NOMO-1 treated with dmso at 0.1 percent for 144 hours (cell line): ENCODE measurements around the gene SORCS3.

ENCODE experiments used
- DNase-seq: peaks from one replicate; lab custom pipeline; 2025; ENCODE audit not compliant: unreplicated experiment; lab: John Stamatoyannopoulos, UW

Gene SORCS3

GRCh38 chr10:104989880-104990279 lies 348.8 kb downstream of the SORCS3 start:
- no peak for DNase-seq

- no peak for DNase-seq
Observed at GRCh38 chr10:104993085-104993484, 352.0 kb downstream of the SORCS3 start.

GRCh38 chr10:105001269-105001668 lies 360.2 kb downstream of the SORCS3 start:
- no peak for DNase-seq

- no peak for DNase-seq
Observed at GRCh38 chr10:105010411-105011121, 369.5 kb downstream of the SORCS3 start.

GRCh38 chr10:105017116-105017515 lies 376.0 kb downstream of the SORCS3 start:
- no peak for DNase-seq

GRCh38 chr10:105017691-105018090 lies 376.6 kb downstream of the SORCS3 start:
- no peak for DNase-seq

- DNase-seq, result no peak
Observed at GRCh38 chr10:105023211-105024111, 382.4 kb downstream of the SORCS3 start.

GRCh38 chr10:105024184-105024583 lies 383.1 kb downstream of the SORCS3 start:
- DNase-seq, result no peak

- no peak for DNase-seq
Observed at GRCh38 chr10:105025092-105025491, 384.0 kb downstream of the SORCS3 start.

GRCh38 chr10:105026566-105026965 lies 385.5 kb downstream of the SORCS3 start:
- no peak for DNase-seq

- DNase-seq, result no peak
Observed at GRCh38 chr10:105029286-105029685, 388.2 kb downstream of the SORCS3 start.

- DNase-seq, result no peak
Observed at GRCh38 chr10:105037022-105037421, 395.9 kb downstream of the SORCS3 start.

- no peak for DNase-seq
Observed at GRCh38 chr10:105041956-105042355, 400.9 kb downstream of the SORCS3 start.

GRCh38 chr10:105042906-105043552 lies 401.9 kb downstream of the SORCS3 start:
- no peak for DNase-seq

- no peak for DNase-seq
Observed at GRCh38 chr10:105044902-105045301, 403.8 kb downstream of the SORCS3 start.

- no peak for DNase-seq
Observed at GRCh38 chr10:105056413-105056812, 415.3 kb downstream of the SORCS3 start.

- no peak for DNase-seq
Observed at GRCh38 chr10:105062951-105063350, 421.9 kb downstream of the SORCS3 start.

GRCh38 chr10:105063796-105064195 lies 422.7 kb downstream of the SORCS3 start:
- peak; percentile 0 for DNase-seq

GRCh38 chr10:105068497-105068896 lies 427.4 kb downstream of the SORCS3 start:
- DNase-seq, result no peak

- DNase-seq, result no peak
Observed at GRCh38 chr10:105070249-105070648, 429.2 kb downstream of the SORCS3 start.

GRCh38 chr10:105070952-105071351 lies 429.9 kb downstream of the SORCS3 start:
- DNase-seq, result no peak

- no peak for DNase-seq
Observed at GRCh38 chr10:105071980-105072379, 430.9 kb downstream of the SORCS3 start.
